MM.1S (cell line): ENCODE data around the gene CNTNAP2.

ENCODE experiments used
- DNase-seq: peaks from one replicate; pipeline ENCODE4 v3.0.0-alpha.2; 2015
- H2AFZ ChIP-seq: fragments of 300-600 bp; sonication (generic); 2 replicates; pipeline ENCODE4 v1.6.0; 2016; ENCODE audit warnings: antibody characterized with exemption, low read length
- H3F3A ChIP-seq: fragments of 300-600 bp; sonication (generic); 2 replicates; pipeline ENCODE4 v1.6.1; 2016; ENCODE audit warnings: mild to moderate bottlenecking, antibody characterized with exemption, low read length, moderate library complexity, mixed read lengths; ENCODE audit not compliant: insufficient read depth
- H3K27ac ChIP-seq: fragments of 300-600 bp; sonication (generic); 2 replicates; pipeline ENCODE4 v1.5.1; 2016; ENCODE audit warnings: mild to moderate bottlenecking, low read length
- H3K27me3 ChIP-seq: fragments of 300-600 bp; sonication (generic); replicated peaks from 2 replicates; pipeline ENCODE4 v1.6.0; 2016; ENCODE audit warnings: low read length; ENCODE audit not compliant: insufficient read depth
- H3K36me3 ChIP-seq: fragments of 300-600 bp; sonication (generic); replicated peaks from 2 replicates; pipeline ENCODE4 v1.6.1; 2016; ENCODE audit warnings: mild to moderate bottlenecking, low read length, mixed read lengths; ENCODE audit not compliant: insufficient read depth
- H3K4me1 ChIP-seq: fragments of 300-600 bp; sonication (generic); 2 replicates; pipeline ENCODE4 v1.6.1; 2016; ENCODE audit warnings: low read length, mixed read lengths
- H3K4me2 ChIP-seq: fragments of 300-600 bp; sonication (generic); 2 replicates; pipeline ENCODE4 v1.6.0; 2016; ENCODE audit warnings: low read depth, low read length
- H3K4me3 ChIP-seq: fragments of 300-600 bp; sonication (generic); 2 replicates; pipeline ENCODE4 v1.5.1; 2016; ENCODE audit warnings: low read length, mixed read lengths
- H3K79me2 ChIP-seq: fragments of 300-600 bp; sonication (generic); 2 replicates; pipeline ENCODE4 v1.6.1; 2016; ENCODE audit warnings: mixed run types, low read length, mixed read lengths
- H3K9ac ChIP-seq: fragments of 300-600 bp; sonication (generic); 2 replicates; pipeline ENCODE4 v1.6.1; 2016; ENCODE audit warnings: low read length, mixed read lengths
- H3K9me2 ChIP-seq: fragments of 300-600 bp; sonication (generic); replicated peaks from 2 replicates; pipeline ENCODE4 v1.6.1; 2016; ENCODE audit warnings: mild to moderate bottlenecking, low read length, mixed read lengths; ENCODE audit not compliant: insufficient read depth
- H3K9me3 ChIP-seq: fragments of 300-600 bp; sonication (generic); replicated peaks from 2 replicates; pipeline ENCODE4 v1.6.1; 2016; ENCODE audit warnings: mild to moderate bottlenecking, low read length, mixed read lengths; ENCODE audit not compliant: insufficient read depth
- H4K20me1 ChIP-seq: fragments of 300-600 bp; sonication (generic); 2 replicates; pipeline ENCODE4 v1.6.1; 2016; ENCODE audit warnings: mild to moderate bottlenecking, low read length, moderate library complexity, mixed read lengths; ENCODE audit not compliant: insufficient read depth
- EZH2 ChIP-seq: fragments of 300-600 bp; sonication (generic); optimal IDR thresholded peaks from 2 replicates; pipeline ENCODE3; 2017; ENCODE audit warnings: low read depth, mild to moderate bottlenecking, antibody characterized with exemption, low read length, mixed read lengths
- EZH2phosphoT487 ChIP-seq: fragments of 300-600 bp; sonication (generic); IDR thresholded peaks from 2 replicates; pipeline ENCODE4 v1.6.1; 2018; ENCODE audit warnings: antibody characterized with exemption, low read length
- TF ChIP-seq, protein P1 (sequence below): fragments of 300-600 bp; sonication (generic); IDR thresholded peaks from 2 replicates; pipeline ENCODE4 v1.5.1; 2016; ENCODE audit warnings: antibody characterized with exemption, low read length, mixed read lengths

Gene CNTNAP2

DNA sequence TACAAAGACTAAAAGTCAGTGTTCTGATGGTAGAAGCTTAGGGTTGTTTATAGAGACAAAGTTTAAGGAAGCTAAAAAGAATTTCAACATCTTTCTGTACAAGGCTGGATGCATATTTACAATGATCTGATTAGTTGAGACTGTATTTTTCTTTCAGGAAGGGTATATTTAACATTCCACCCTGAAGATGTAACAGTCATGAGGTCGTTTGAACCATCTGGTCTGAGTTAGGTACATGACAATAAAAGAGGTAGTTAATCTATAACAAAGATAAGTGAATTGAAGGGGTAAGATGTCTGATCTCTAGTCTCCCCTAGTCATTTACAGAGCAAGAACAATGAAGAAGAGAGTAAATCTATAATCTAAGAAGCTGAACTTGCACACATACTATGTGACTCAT lies 821.2 kb downstream of the CNTNAP2 start:
- no peak overlapping the region for H3K9ac ChIP-seq
- H3F3A ChIP-seq: no peaks in the 10 kb centered on the region
- H3K79me2 ChIP-seq: no peaks in the 10 kb centered on the region
- H2AFZ ChIP-seq: no peak overlapping the region
- no peaks in the 10 kb centered on the region for H3K9me2 ChIP-seq
- TF ChIP-seq, protein P1, sequence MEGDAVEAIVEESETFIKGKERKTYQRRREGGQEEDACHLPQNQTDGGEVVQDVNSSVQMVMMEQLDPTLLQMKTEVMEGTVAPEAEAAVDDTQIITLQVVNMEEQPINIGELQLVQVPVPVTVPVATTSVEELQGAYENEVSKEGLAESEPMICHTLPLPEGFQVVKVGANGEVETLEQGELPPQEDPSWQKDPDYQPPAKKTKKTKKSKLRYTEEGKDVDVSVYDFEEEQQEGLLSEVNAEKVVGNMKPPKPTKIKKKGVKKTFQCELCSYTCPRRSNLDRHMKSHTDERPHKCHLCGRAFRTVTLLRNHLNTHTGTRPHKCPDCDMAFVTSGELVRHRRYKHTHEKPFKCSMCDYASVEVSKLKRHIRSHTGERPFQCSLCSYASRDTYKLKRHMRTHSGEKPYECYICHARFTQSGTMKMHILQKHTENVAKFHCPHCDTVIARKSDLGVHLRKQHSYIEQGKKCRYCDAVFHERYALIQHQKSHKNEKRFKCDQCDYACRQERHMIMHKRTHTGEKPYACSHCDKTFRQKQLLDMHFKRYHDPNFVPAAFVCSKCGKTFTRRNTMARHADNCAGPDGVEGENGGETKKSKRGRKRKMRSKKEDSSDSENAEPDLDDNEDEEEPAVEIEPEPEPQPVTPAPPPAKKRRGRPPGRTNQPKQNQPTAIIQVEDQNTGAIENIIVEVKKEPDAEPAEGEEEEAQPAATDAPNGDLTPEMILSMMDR: no peak
- TF ChIP-seq EZH2phosphoT487 (no peak), EZH2 (no peak)
- H4K20me1 ChIP-seq: no peaks in the 10 kb centered on the region
- H3K27ac ChIP-seq: no peak overlapping the region
- no peak overlapping the region for H3K4me2 ChIP-seq
- H3K9me3 ChIP-seq: no peaks in the 10 kb centered on the region
- DNase-seq: no peak
- no peaks in the 10 kb centered on the region for H3K36me3 ChIP-seq
- no peaks in the 10 kb centered on the region for H3K4me1 ChIP-seq
- no peak overlapping the region for H3K4me3 ChIP-seq
- no peaks in the 10 kb centered on the region for H3K27me3 ChIP-seq

DNA sequence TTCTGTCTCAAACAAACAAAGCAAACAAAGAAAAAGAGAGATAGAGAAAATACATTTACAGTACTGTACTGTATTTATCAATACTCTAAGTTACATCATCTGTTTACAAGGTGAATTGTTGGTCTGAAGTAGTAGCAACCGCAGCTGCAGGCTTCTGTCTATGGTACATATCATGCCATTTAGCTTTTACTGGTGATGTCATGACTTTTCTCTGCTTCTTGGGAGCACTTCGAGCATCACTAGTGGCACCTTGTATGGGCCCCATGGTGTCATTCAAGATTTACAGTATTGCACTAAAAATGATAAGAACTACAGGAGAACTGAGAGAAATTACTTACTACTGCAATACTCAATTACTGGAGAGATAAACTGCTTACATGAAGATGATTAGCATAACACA lies 826.9 kb downstream of the CNTNAP2 start:
- H3F3A ChIP-seq: no peaks in the 10 kb centered on the region
- no peak for DNase-seq
- no peaks in the 10 kb centered on the region for H3K79me2 ChIP-seq
- no peak overlapping the region for H3K4me3 ChIP-seq
- H3K9me2 ChIP-seq: no peaks in the 10 kb centered on the region
- H3K27me3 ChIP-seq: no peaks in the 10 kb centered on the region
- no peaks in the 10 kb centered on the region for H3K9me3 ChIP-seq
- H3K27ac ChIP-seq: no peak overlapping the region
- H3K4me2 ChIP-seq: no peak overlapping the region
- H4K20me1 ChIP-seq: no peaks in the 10 kb centered on the region
- no peak for TF ChIP-seq EZH2
- TF ChIP-seq, protein P1: no peak
- TF ChIP-seq EZH2phosphoT487: no peak
- H3K36me3 ChIP-seq: no peaks in the 10 kb centered on the region
- H3K4me1 ChIP-seq: no peaks in the 10 kb centered on the region
- no peak overlapping the region for H3K9ac ChIP-seq
- no peak overlapping the region for H2AFZ ChIP-seq

DNA sequence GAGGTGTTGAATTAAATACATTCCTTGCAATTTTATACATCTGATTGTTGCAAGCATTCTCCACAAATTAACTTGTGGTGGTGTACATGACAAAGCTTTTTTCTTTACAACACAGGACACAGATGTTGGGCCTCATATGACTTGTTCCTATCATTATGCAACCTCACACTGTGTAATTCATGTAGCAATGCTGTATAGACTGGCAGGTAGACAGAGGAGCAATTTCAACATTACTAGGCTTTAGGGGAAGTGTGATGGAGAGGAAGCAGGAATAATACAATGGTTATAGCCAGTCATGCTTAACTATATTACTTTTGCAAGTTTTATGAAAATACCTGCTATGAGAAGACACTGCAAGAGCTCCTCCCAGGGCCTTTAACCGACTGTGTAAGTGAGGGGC lies 832.1 kb downstream of the CNTNAP2 start:
- Histone ChIP-seq H3K9me2 (no peaks in the 10 kb centered on the region), H3K36me3 (no peaks in the 10 kb centered on the region), H3K9me3 (no peaks in the 10 kb centered on the region), H4K20me1 (no peaks in the 10 kb centered on the region), H3K79me2 (no peaks in the 10 kb centered on the region), H3K27ac (no peak overlapping the region), H3F3A (no peaks in the 10 kb centered on the region), H2AFZ (no peak overlapping the region), H3K27me3 (no peaks in the 10 kb centered on the region), H3K9ac (no peak overlapping the region), H3K4me3 (no peak overlapping the region), H3K4me2 (no peak overlapping the region), H3K4me1 (no peaks in the 10 kb centered on the region)
- TF ChIP-seq, protein P1: no peak
- TF ChIP-seq EZH2 (no peak), EZH2phosphoT487 (no peak)
- no peak for DNase-seq
